CD8-positive, alpha-beta memory T cell (primary cell): ENCODE measurements around the gene FER. TPM values are rescaled to one million over a fixed set of nuclear protein-coding genes. Genes with fewer than 3 reads are reported as not detected.

Experiments
- CTCF ChIA-PET: fragments of 350-600 bp; sonication (Branson Sonifier 250); formaldehyde crosslinking; loops from one replicate; lab custom pipeline; 2021; ENCODE audit warnings: antibody characterized with exemption; lab: Charles Lee
- POLR2A ChIA-PET: fragments of 350-600 bp; sonication (Branson Sonifier 250); formaldehyde crosslinking; loops from one replicate; lab custom pipeline; 2021; ENCODE audit warnings: antibody characterized with exemption; lab: Charles Lee
- DNase-seq, 5 donors: peaks; one replicate each; pipeline versions ENCODE4 v3.0.0 to v3.0.0-alpha.2; 2020 to 2022; ENCODE audit warnings: mixed read lengths in 1 of 5
- H3K27ac ChIP-seq: one replicate; pipeline ENCODE4 v1.7.0; 2013; ENCODE audit warnings: low read depth, mild to moderate bottlenecking, low read length, moderate library complexity
- H3K27me3 ChIP-seq: 2 replicates; pipeline ENCODE4 v1.7.0; 2013; ENCODE audit warnings: low read length, mild to moderate bottlenecking; ENCODE audit not compliant: insufficient read depth, poor library complexity, severe bottlenecking
- H3K36me3 ChIP-seq: 2 replicates; pipeline ENCODE4 v1.7.0; 2013; ENCODE audit warnings: mild to moderate bottlenecking, low read length, moderate library complexity; ENCODE audit not compliant: insufficient read depth
- H3K4me1 ChIP-seq: 2 replicates; pipeline ENCODE4 v1.7.0; 2013; ENCODE audit warnings: mild to moderate bottlenecking, low read length, moderate library complexity; ENCODE audit not compliant: insufficient read depth
- H3K4me3 ChIP-seq: 2 replicates; pipeline ENCODE4 v1.7.0; 2013; ENCODE audit warnings: mild to moderate bottlenecking, low read length
- H3K9me3 ChIP-seq: 2 replicates; pipeline ENCODE4 v1.7.0; 2013; ENCODE audit warnings: mild to moderate bottlenecking, low read length
- H3K27ac Mint-ChIP-seq, 8 donors: one replicate each; pipeline ENCODE4 v1.8.0; 2020 to 2021; ENCODE audit warnings: mixed read lengths in 8 of 8, mild to moderate bottlenecking in 6 of 8, inconsistent platforms in 3 of 8, moderate library complexity in 3 of 8
- H3K27me3 Mint-ChIP-seq, 2 donors: one replicate each; pipeline ENCODE4 v1.8.0; 2020 to 2021; ENCODE audit warnings: mixed read lengths in 2 of 2, mild to moderate bottlenecking in 1 of 2, moderate library complexity in 1 of 2
- H3K36me3 Mint-ChIP-seq, 3 donors: one replicate each; pipeline ENCODE4 v1.8.0; 2020 to 2021; ENCODE audit warnings: mixed read lengths in 3 of 3, inconsistent platforms in 1 of 3, mild to moderate bottlenecking in 1 of 3
- H3K4me1 Mint-ChIP-seq, 3 donors: one replicate each; pipeline ENCODE4 v1.8.0; 2020 to 2021; ENCODE audit warnings: mixed read lengths in 3 of 3, inconsistent platforms in 1 of 3, mild to moderate bottlenecking in 1 of 3
- H3K4me3 Mint-ChIP-seq, 7 donors: one replicate each; pipeline ENCODE4 v1.8.0; 2020 to 2021; ENCODE audit warnings: mixed read lengths in 7 of 7, mild to moderate bottlenecking in 6 of 7, moderate library complexity in 4 of 7, inconsistent platforms in 2 of 7
- H3K9me3 Mint-ChIP-seq, 5 donors: one replicate each; pipeline ENCODE4 v1.8.0; 2020 to 2022; ENCODE audit warnings: mixed read lengths in 5 of 5, mild to moderate bottlenecking in 3 of 5, moderate library complexity in 2 of 5, inconsistent platforms in 1 of 5
- polyA plus RNA-seq: library from polyadenylated mRNA; unstranded; fragments of 300-500 nt; fragmentation: Illumina TruSeq; gene quantifications from one replicate; pipeline ENCODE4 v1.2.3, GENCODE V29; 2021
- total RNA-seq, 2 experiments: library from RNA; stranded (reverse); gene quantifications; one replicate each; pipeline ENCODE4 v1.2.3, GENCODE V29; 2021

The FER gene
- total and polyA plus RNA-seq, 3 experiments from 2014 or later = 10.1 to 11.3 (median 10.6) TPM

GRCh38 chr5:109215040-109215439 is 467.3 kb downstream of the FER start:
- CTCF ChIA-PET = no interaction called here
- Mint-ChIP-seq H3K27ac (no peak overlapping the region), H3K4me1 (no peaks in the 10 kb centered on the region), H3K27me3 (peaks cover 9 to 28% of the 10 kb centered on the region in 2 donors), H3K9me3 (peaks cover 8 to 20% (median 13%) of the 10 kb centered on the region in 5 donors), H3K4me3 (no peak overlapping the region), H3K36me3 (no peaks in the 10 kb centered on the region)
- no peak for DNase-seq
- Histone ChIP-seq H3K27ac (no peak overlapping the region), H3K4me3 (no peak overlapping the region), H3K4me1 (no peaks in the 10 kb centered on the region), H3K9me3 (no peaks in the 10 kb centered on the region), H3K27me3 (no peaks in the 10 kb centered on the region), H3K36me3 (no peaks in the 10 kb centered on the region)
- POLR2A ChIA-PET = interaction anchor here (0.6 kb wide), 1 partner anchor 1833 kb away, joined by 5 read pairs; no protein-coding TSS in a partner anchor

DNA sequence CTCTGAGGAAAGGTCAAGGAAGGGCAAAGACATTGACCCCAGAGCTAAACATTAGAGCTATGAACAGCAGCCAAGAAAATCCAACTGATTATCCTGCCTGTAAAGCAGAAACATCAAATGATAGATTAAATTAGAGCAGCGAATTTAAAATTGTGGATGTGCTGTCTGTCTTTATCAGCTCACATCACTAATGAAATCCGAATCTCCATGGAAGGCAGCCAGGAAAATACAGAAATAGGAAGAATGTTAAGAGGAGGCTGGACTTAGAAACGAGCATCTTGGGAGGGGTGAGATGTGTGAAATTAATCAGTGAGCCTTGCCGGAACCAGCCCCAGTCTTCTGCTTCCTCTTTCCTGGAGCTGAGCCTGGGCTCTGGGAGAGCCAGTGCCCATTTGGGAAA is 471.1 kb downstream of the FER start:
- peaks cover 0 to 4% (median 0%) of the 10 kb centered on the region in 3 donors for H3K36me3 Mint-ChIP-seq
- H3K27ac Mint-ChIP-seq = no peak overlapping the region
- H3K4me1 ChIP-seq = no peaks in the 10 kb centered on the region
- peaks cover 0 to 5% (median 0%) of the 10 kb centered on the region in 5 donors for H3K9me3 Mint-ChIP-seq
- CTCF ChIA-PET = no interaction called here
- H3K27me3 Mint-ChIP-seq = peaks cover 10 to 19% of the 10 kb centered on the region in 2 donors
- no peak overlapping the region for H3K4me3 ChIP-seq
- no peak overlapping the region for H3K27ac ChIP-seq
- no peaks in the 10 kb centered on the region for H3K9me3 ChIP-seq
- DNase-seq = no peak
- no peak overlapping the region for H3K4me3 Mint-ChIP-seq
- no peaks in the 10 kb centered on the region for H3K4me1 Mint-ChIP-seq
- POLR2A ChIA-PET = no interaction called here
- H3K36me3 ChIP-seq = no peaks in the 10 kb centered on the region
- H3K27me3 ChIP-seq = no peaks in the 10 kb centered on the region

DNA sequence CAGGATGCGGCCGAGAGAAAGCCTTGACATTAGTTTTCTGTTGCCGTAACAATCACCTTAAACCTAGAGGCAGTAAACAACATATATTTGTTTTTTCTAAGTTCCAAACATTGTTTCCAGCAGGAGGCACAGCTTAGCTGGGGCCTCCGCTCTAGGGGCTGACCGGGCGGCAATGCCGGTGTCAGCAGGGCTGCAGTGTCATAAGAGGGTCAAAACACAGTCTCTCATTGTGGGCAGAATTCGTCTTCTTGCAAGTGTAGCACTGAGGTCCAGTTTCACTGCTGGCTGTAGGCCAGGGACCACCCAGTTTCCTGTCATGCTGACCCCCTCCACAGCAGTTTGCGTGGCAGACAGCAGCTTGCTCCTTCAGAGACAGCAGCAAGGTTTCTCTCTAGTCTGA is 475.8 kb downstream of the FER start:
- Mint-ChIP-seq H3K4me3 (no peak overlapping the region), H3K9me3 (no peaks in the 10 kb centered on the region), H3K4me1 (no peaks in the 10 kb centered on the region), H3K27ac (no peak overlapping the region), H3K36me3 (peaks cover 0 to 4% (median 1%) of the 10 kb centered on the region in 3 donors), H3K27me3 (peaks cover 6 to 7% of the 10 kb centered on the region in 2 donors)
- H3K27ac ChIP-seq = no peak overlapping the region
- H3K4me1 ChIP-seq = no peaks in the 10 kb centered on the region
- ChIA-PET POLR2A (no interaction called here), CTCF (no interaction called here)
- no peaks in the 10 kb centered on the region for H3K9me3 ChIP-seq
- no peak for DNase-seq
- H3K4me3 ChIP-seq = no peak overlapping the region
- no peaks in the 10 kb centered on the region for H3K27me3 ChIP-seq
- no peaks in the 10 kb centered on the region for H3K36me3 ChIP-seq

DNA sequence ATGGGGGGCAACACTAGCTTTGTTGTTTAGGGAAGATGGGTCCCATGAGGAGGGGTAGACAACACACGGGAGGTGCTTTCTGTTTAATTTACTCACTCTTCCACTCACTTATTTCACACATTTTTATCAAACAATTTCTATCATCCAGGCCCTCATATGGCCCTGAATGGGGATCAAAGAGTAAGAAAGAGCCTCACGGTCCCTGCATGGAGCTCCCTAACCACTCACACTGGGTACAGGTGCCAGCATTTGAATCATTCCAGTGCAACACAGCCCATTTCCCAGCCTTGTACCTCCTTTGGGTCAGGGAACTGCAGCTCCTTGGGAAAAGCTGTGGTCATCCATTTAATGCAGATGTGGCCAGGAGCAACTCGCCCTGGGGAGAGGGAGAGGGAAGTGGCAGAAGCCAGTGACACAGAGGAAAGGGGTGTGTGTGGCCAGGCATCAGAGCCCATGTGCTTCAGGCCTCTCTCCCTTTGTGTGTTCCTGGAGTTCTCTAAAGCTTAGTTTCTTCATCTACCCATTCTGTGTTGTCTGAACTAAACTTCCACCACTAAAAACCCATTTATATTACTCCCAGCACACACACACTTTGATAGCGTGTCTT is 476.7 kb downstream of the FER start:
- H3K4me1 ChIP-seq = no peaks in the 10 kb centered on the region
- H3K9me3 ChIP-seq = no peaks in the 10 kb centered on the region
- no peak for DNase-seq
- POLR2A ChIA-PET = no interaction called here
- Mint-ChIP-seq H3K36me3 (peaks cover 0 to 4% (median 1%) of the 10 kb centered on the region in 3 donors), H3K9me3 (no peaks in the 10 kb centered on the region), H3K27ac (no peak overlapping the region), H3K27me3 (peaks cover 0 to 7% of the 10 kb centered on the region in 2 donors), H3K4me3 (no peak overlapping the region), H3K4me1 (no peaks in the 10 kb centered on the region)
- no peak overlapping the region for H3K27ac ChIP-seq
- no peaks in the 10 kb centered on the region for H3K27me3 ChIP-seq
- no peaks in the 10 kb centered on the region for H3K36me3 ChIP-seq
- CTCF ChIA-PET = no interaction called here
- no peak overlapping the region for H3K4me3 ChIP-seq

DNA sequence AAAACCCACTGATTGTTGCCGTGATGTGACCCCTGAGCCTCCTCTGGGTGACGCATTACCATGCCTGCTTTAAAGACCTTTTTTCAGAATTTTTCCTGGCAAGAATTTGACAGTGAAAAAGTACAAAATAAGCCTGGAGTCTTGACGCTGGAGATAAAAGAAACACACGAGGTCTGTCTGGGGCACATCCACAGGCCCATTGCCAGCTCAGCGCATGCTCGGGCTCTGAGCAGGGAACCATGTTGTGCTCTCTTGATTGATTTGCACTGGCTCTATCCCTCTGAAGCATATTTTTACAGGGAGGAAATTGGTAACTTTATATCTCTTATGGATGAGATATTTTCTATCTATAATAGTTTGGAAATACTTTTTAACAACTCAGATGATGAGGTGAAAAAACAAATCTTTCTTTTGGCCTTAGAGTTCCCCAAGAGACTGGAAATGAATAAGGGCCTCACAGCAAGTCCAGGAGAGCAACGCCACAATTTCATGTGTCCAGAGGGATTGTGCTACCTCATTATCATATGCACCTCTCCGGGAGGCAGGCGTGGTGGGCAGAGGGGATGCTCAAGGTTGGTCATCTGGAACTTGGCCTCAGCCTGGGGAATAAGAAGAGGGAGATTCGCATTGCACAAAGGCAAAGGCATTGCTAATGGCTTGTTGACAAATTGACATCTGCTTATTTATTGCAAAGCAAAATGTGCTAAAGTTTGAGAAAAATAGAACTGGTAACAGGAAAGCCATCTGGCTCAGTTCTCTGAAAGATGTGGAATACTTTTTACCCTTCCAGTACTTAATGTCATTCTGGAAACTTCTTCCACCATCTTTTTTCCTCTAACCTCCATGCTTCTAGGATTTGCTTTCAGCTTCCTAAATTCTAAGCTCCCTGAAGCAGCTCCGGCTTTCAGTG is 478.3 kb downstream of the FER start:
- no peak overlapping the region for H3K4me3 Mint-ChIP-seq
- peak overlapping the region in 1 of 8 donors; percentile 47 for H3K27ac Mint-ChIP-seq
- Histone ChIP-seq H3K36me3 (no peaks in the 10 kb centered on the region), H3K4me1 (no peaks in the 10 kb centered on the region), H3K4me3 (no peak overlapping the region), H3K27ac (no peak overlapping the region), H3K27me3 (no peaks in the 10 kb centered on the region), H3K9me3 (no peaks in the 10 kb centered on the region)
- CTCF ChIA-PET = no interaction called here
- POLR2A ChIA-PET = no interaction called here
- H3K4me1 Mint-ChIP-seq = no peaks in the 10 kb centered on the region
- no peaks in the 10 kb centered on the region for H3K9me3 Mint-ChIP-seq
- peaks cover 3 to 9% of the 10 kb centered on the region in 2 donors for H3K27me3 Mint-ChIP-seq
- DNase-seq = no peak
- peaks cover 0 to 2% (median 1%) of the 10 kb centered on the region in 3 donors for H3K36me3 Mint-ChIP-seq

- POLR2A ChIA-PET = no interaction called here
- H3K4me1 Mint-ChIP-seq = no peaks in the 10 kb centered on the region
- Histone ChIP-seq H3K36me3 (no peaks in the 10 kb centered on the region), H3K27ac (no peak overlapping the region), H3K4me3 (no peak overlapping the region), H3K27me3 (no peaks in the 10 kb centered on the region), H3K4me1 (no peaks in the 10 kb centered on the region), H3K9me3 (no peaks in the 10 kb centered on the region)
- peaks cover 5 to 7% of the 10 kb centered on the region in 2 donors for H3K27me3 Mint-ChIP-seq
- H3K9me3 Mint-ChIP-seq = peaks cover 0 to 7% (median 0%) of the 10 kb centered on the region in 5 donors
- H3K4me3 Mint-ChIP-seq = no peak overlapping the region
- H3K36me3 Mint-ChIP-seq = peaks cover 0 to 6% (median 3%) of the 10 kb centered on the region in 3 donors
- DNase-seq = no peak
- H3K27ac Mint-ChIP-seq = no peak overlapping the region
- CTCF ChIA-PET = no interaction called here
Measured at GRCh38 chr5:109230369-109230768, 482.7 kb downstream of the FER start.

DNA sequence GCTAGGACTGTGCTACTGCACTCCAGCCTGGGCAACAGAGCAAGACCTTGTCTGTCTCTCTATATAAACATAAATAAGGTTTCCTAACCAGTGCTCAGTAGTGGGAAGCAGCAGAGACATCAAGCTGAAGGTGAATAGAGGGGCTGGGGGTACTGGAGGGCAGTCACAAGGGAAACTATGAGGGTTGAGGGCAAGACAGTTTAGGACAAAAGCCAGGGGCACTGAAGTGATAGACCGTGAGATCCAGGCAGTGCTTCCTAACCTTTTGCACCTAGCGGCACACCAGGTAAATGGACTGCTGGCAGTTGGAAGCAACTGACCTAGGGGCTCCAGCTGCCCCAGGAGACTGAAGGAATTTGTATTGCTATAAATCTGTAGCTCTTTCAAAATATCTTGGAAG is 483.6 kb downstream of the FER start:
- Mint-ChIP-seq H3K4me1 (no peaks in the 10 kb centered on the region), H3K27ac (no peak overlapping the region), H3K27me3 (peaks cover 5 to 6% of the 10 kb centered on the region in 2 donors), H3K4me3 (no peak overlapping the region), H3K9me3 (peaks cover 0 to 9% (median 6%) of the 10 kb centered on the region in 5 donors), H3K36me3 (peaks cover 0 to 6% (median 2%) of the 10 kb centered on the region in 3 donors)
- Histone ChIP-seq H3K4me3 (no peak overlapping the region), H3K4me1 (no peaks in the 10 kb centered on the region), H3K27me3 (no peaks in the 10 kb centered on the region), H3K9me3 (no peaks in the 10 kb centered on the region), H3K36me3 (no peaks in the 10 kb centered on the region), H3K27ac (no peak overlapping the region)
- ChIA-PET CTCF (interaction anchor here (1.1 kb wide), 1 partner anchor 9 kb away, joined by 3 read pairs; no protein-coding TSS in a partner anchor), POLR2A (no interaction called here)
- DNase-seq = no peak

- Histone ChIP-seq H3K27ac (no peak overlapping the region), H3K4me3 (no peak overlapping the region), H3K36me3 (no peaks in the 10 kb centered on the region), H3K9me3 (no peaks in the 10 kb centered on the region), H3K4me1 (no peaks in the 10 kb centered on the region), H3K27me3 (no peaks in the 10 kb centered on the region)
- Mint-ChIP-seq H3K4me3 (no peak overlapping the region), H3K9me3 (peaks cover 0 to 12% (median 7%) of the 10 kb centered on the region in 5 donors), H3K27me3 (peaks cover 5 to 6% of the 10 kb centered on the region in 2 donors), H3K4me1 (no peaks in the 10 kb centered on the region), H3K27ac (no peak overlapping the region), H3K36me3 (peaks cover 0 to 6% (median 4%) of the 10 kb centered on the region in 3 donors)
- ChIA-PET POLR2A (no interaction called here), CTCF (no interaction called here)
- DNase-seq = no peak
Measured at GRCh38 chr5:109234381-109234780, 486.7 kb downstream of the FER start.
